HepG2 (cell line): ENCODE data around the gene MRPS5. TPM values are rescaled to one million over a fixed set of nuclear protein-coding genes. Genes with fewer than 3 reads are reported as not detected.
A peak's percentile ranks its signal among the peaks of the same experiment; 100 is the strongest.

Experiments used
- ATAC-seq: fragments of 200-7000 bp; cut with Tn5 transposase; 3 replicates; pipeline ENCODE4 v1.9.1; 2020; ENCODE audit warnings: mild to moderate bottlenecking, moderate library complexity
- BruUV-seq: library from RNA; stranded (reverse); fragments of 400-500 nt; replicated peaks from 2 replicates; lab custom pipeline; 2021; lab: Mats Ljungman, UMichigan
- CTCF ChIA-PET: fragments of 300-600 bp; formaldehyde crosslinking; extraction: SDS; loops from one replicate; lab custom pipeline; 2021; ENCODE audit warnings: low total read pairs, inconsistent platforms, low intra/inter-chr PET ratio; lab: Yijun Ruan, JAX
- POLR2A ChIA-PET: fragments of 350-600 bp; sonication (Branson Sonifier 250); formaldehyde crosslinking; loops from one replicate; lab custom pipeline; 2020; ENCODE audit warnings: antibody characterized with exemption, inconsistent platforms; lab: Yijun Ruan, JAX
- DNase-seq: peaks from one replicate; pipeline ENCODE4 v3.0.0-alpha.2; 2015; ENCODE audit warnings: low spot score
- FAIRE-seq: peaks from 3 replicates; lab custom pipeline; 2011; peaks lifted over from hg19 to GRCh38; lab: Jason Lieb, UNC
- H2AFZ ChIP-seq: one replicate; pipeline ENCODE4 v1.6.1; 2011; ENCODE audit warnings: low read length, inconsistent platforms
- H3K27ac ChIP-seq: fragments of 300-600 bp; 3 replicates; pipeline ENCODE4 v1.8.0; 2011; ENCODE audit warnings: mixed run types, mild to moderate bottlenecking, mixed read lengths, low read length, inconsistent platforms; ENCODE audit not compliant: insufficient read depth; ENCODE audit errors: extremely low read length
- H3K27me3 ChIP-seq, 2 experiments: fragments of 200-600 bp in 1 of 2; 2 replicates in 1 of 2; 3 replicates in 1 of 2; pipeline versions ENCODE4 v1.6.0 to v1.8.0; 2011; ENCODE audit warnings: low read length in 2 of 2, mild to moderate bottlenecking in 2 of 2, moderate library complexity in 2 of 2, inconsistent platforms in 1 of 2; ENCODE audit not compliant: insufficient read depth in 2 of 2, control insufficient read depth in 1 of 2
- H3K36me3 ChIP-seq, 2 experiments: fragments of 200-600 bp in 1 of 2; replicated peaks in 1 of 2; 2 replicates in 1 of 2; 3 replicates in 1 of 2; pipeline versions ENCODE4 v1.5.1 to v1.8.0; 2011; ENCODE audit warnings: low read length in 2 of 2, inconsistent platforms in 1 of 2; ENCODE audit not compliant: insufficient read depth in 2 of 2, control insufficient read depth in 1 of 2
- H3K4me1 ChIP-seq: 2 replicates; pipeline ENCODE4 v1.5.1; 2012; ENCODE audit warnings: low read length, inconsistent platforms; ENCODE audit not compliant: insufficient read depth
- H3K4me2 ChIP-seq: 2 replicates; pipeline ENCODE4 v1.6.0; 2011; ENCODE audit warnings: low read depth, low read length, inconsistent platforms
- H3K4me3 ChIP-seq, 3 experiments: fragments of 200-600 bp in 1 of 3; sonication (generic), shearing (Covaris generic) in 1 of 3; replicated peaks in 1 of 3; 2 replicates each; pipeline ENCODE4 v1.5.1; 2011 to 2016; ENCODE audit warnings: low read length in 3 of 3, inconsistent platforms in 2 of 3, low read depth in 2 of 3, mild to moderate bottlenecking in 2 of 3, control low read depth in 1 of 3, mixed read lengths in 1 of 3; ENCODE audit not compliant: insufficient read depth in 1 of 3
- H3K79me2 ChIP-seq: one replicate; pipeline ENCODE4 v1.6.1; 2011; ENCODE audit warnings: low read length, inconsistent platforms; ENCODE audit not compliant: insufficient read depth
- H3K9ac ChIP-seq: 2 replicates; pipeline ENCODE4 v1.6.0; 2011; ENCODE audit warnings: mild to moderate bottlenecking, low read depth, low read length, inconsistent platforms; ENCODE audit not compliant: insufficient read depth
- H3K9me3 ChIP-seq: 2 replicates; pipeline ENCODE4 v1.5.1; 2012; ENCODE audit warnings: mild to moderate bottlenecking, low read length
- H4K20me1 ChIP-seq: 2 replicates; pipeline ENCODE4 v1.6.0; 2011; ENCODE audit warnings: inconsistent platforms, mild to moderate bottlenecking, low read length, moderate library complexity; ENCODE audit not compliant: insufficient read depth
- AKAP8 ChIP-seq: sonication (generic); formaldehyde crosslinking; IDR thresholded peaks from 2 replicates; pipeline ENCODE4 v1.5.1; 2020; ENCODE audit warnings: mild to moderate bottlenecking, missing genetic modification reagents
- ATF1 ChIP-seq: IDR thresholded peaks from 2 replicates; pipeline ENCODE4 v1.6.1; 2016; ENCODE audit warnings: mild to moderate bottlenecking, control low read depth
- ATF2 ChIP-seq: sonication (generic); formaldehyde crosslinking; IDR thresholded peaks from 2 replicates; pipeline ENCODE4 v1.4.0; 2020; ENCODE audit warnings: missing genetic modification reagents
- CAMTA2 ChIP-seq: sonication (generic); formaldehyde crosslinking; IDR thresholded peaks from 2 replicates; pipeline ENCODE4 v1.4.0; 2020; ENCODE audit warnings: mild to moderate bottlenecking, missing genetic modification reagents, borderline replicate concordance
- DMAP1 ChIP-seq: IDR thresholded peaks from 2 replicates; pipeline ENCODE4 v1.6.1; 2016
- EHMT2 ChIP-seq: fragments of 200-600 bp; sonication (generic); IDR thresholded peaks from 2 replicates; pipeline ENCODE4 v1.7.0; 2017; ENCODE audit warnings: antibody characterized with exemption, low read depth, low read length, borderline replicate concordance
- FOXA1 ChIP-seq, 2 experiments: fragments of 450-650 bp in 1 of 2; sonication (generic) in 1 of 2; formaldehyde crosslinking in 1 of 2; IDR thresholded peaks; 2 replicates each; pipeline versions ENCODE4 v1.4.0 to v1.6.1; 2016 to 2020; ENCODE audit warnings: missing genetic modification reagents in 1 of 2
- HNRNPK ChIP-seq: fragments of 200-400 bp; formaldehyde crosslinking; IDR thresholded peaks from 2 replicates; pipeline ENCODE4 v1.6.1; 2018; ENCODE audit warnings: low read length, low read depth, moderate library complexity, mild to moderate bottlenecking; ENCODE audit not compliant: poor library complexity, severe bottlenecking
- JDP2 ChIP-seq: sonication (generic); formaldehyde crosslinking; IDR thresholded peaks from 2 replicates; pipeline ENCODE4 v1.8.1; 2022; ENCODE audit warnings: missing genetic modification reagents, borderline replicate concordance
- MATR3 ChIP-seq: sonication (generic); formaldehyde crosslinking; IDR thresholded peaks from 2 replicates; pipeline ENCODE4 v1.4.0; 2020; ENCODE audit warnings: missing genetic modification reagents
- NFKB2 ChIP-seq: sonication (generic); formaldehyde crosslinking; IDR thresholded peaks from 2 replicates; pipeline ENCODE4 v1.4.0; 2020; ENCODE audit warnings: missing genetic modification reagents, borderline replicate concordance
- PAX8 ChIP-seq: sonication (generic); formaldehyde crosslinking; IDR thresholded peaks from 2 replicates; pipeline ENCODE4 v1.8.0; 2022; ENCODE audit warnings: mild to moderate bottlenecking, missing genetic modification reagents, borderline replicate concordance
- RFX3 ChIP-seq: IDR thresholded peaks from 2 replicates; pipeline ENCODE4 v1.6.1; 2016; ENCODE audit warnings: missing biosample characterization, missing genetic modification reagents
- SMYD3 ChIP-seq: sonication (generic); formaldehyde crosslinking; IDR thresholded peaks from 2 replicates; pipeline ENCODE4 v1.8.1; 2023; ENCODE audit warnings: mild to moderate bottlenecking, missing genetic modification reagents
- SP4 ChIP-seq: sonication (generic); formaldehyde crosslinking; IDR thresholded peaks from 2 replicates; pipeline ENCODE4 v1.8.1; 2023; ENCODE audit warnings: mild to moderate bottlenecking, missing genetic modification reagents
- ZMYM3 ChIP-seq: sonication (generic); formaldehyde crosslinking; IDR thresholded peaks from 2 replicates; pipeline ENCODE4 v1.5.1; 2020; ENCODE audit warnings: mild to moderate bottlenecking, missing genetic modification reagents
- ZNF296 ChIP-seq: sonication (generic); formaldehyde crosslinking; conservative IDR thresholded peaks from 2 replicates; pipeline ENCODE4 v1.5.0; 2020; ENCODE audit warnings: mild to moderate bottlenecking, missing genetic modification reagents
- ZNF317 ChIP-seq: sonication (generic); formaldehyde crosslinking; IDR thresholded peaks from 2 replicates; pipeline ENCODE4 v1.5.0; 2020; ENCODE audit warnings: mild to moderate bottlenecking, missing genetic modification reagents
- ZNF326 ChIP-seq: sonication (generic); formaldehyde crosslinking; IDR thresholded peaks from 2 replicates; pipeline ENCODE4 v1.4.0; 2020; ENCODE audit warnings: missing genetic modification reagents, borderline replicate concordance
- ZNF331 ChIP-seq: sonication (generic); formaldehyde crosslinking; IDR thresholded peaks from 2 replicates; pipeline ENCODE4 v1.4.0; 2020; ENCODE audit warnings: missing genetic modification reagents
- ZNF670 ChIP-seq: sonication (generic); formaldehyde crosslinking; IDR thresholded peaks from 2 replicates; pipeline ENCODE4 v1.8.0; 2022; ENCODE audit warnings: mild to moderate bottlenecking, missing genetic modification reagents, borderline replicate concordance
- ZNF776 ChIP-seq: sonication (generic); formaldehyde crosslinking; IDR thresholded peaks from 2 replicates; pipeline ENCODE4 v1.4.0; 2020; ENCODE audit warnings: mild to moderate bottlenecking, missing genetic modification reagents
- ZNF782 ChIP-seq: sonication (generic); formaldehyde crosslinking; IDR thresholded peaks from 2 replicates; pipeline ENCODE4 v1.4.0; 2020; ENCODE audit warnings: missing genetic modification reagents, mild to moderate bottlenecking, borderline replicate concordance
- WGBS: methylation state at CpG from one replicate; pipeline ENCODE4 v1.1.6; 2017; ENCODE audit warnings: low lambda C conversion rate; 5-methylcytosine and 5-hydroxymethylcytosine counted together
- in situ Hi-C: cut with HindIII; loops from 2 replicates; pipeline ENCODE4 v1.10.0; 2017; ENCODE audit warnings: low pct_unique_long_range_greater_than_20kb; ENCODE audit not compliant: extremely low pct_ligation_motif_present
- intact Hi-C: fragments of 100-400 bp; cut with micrococcal nuclease; formaldehyde crosslinking; loops from one replicate; pipeline ENCODE4 v1.10.0; 2022; ENCODE audit not compliant: unreplicated experiment
- polyA plus RNA-seq, 8 experiments: library from polyadenylated mRNA; depleted of rRNA in 3 of 8; stranded (reverse) in 7 of 8; unstranded in 1 of 8; fragments of >200 nt; fragmentation: Illumina TruSeq in 4 of 8; extraction: Trizol in 4 of 8; gene quantifications; 2 replicates each; pipeline versions ENCODE4 v1.2.1 to v1.2.3, GENCODE V29; 2011 to 2016; ENCODE audit warnings: low read depth in 4 of 8, missing spikeins in 1 of 8, mixed read lengths in 1 of 8; ENCODE audit not compliant: insufficient read depth in 1 of 8
- total RNA-seq, 5 experiments: library from RNA; depleted of rRNA; stranded (reverse); fragments of >200 nt; fragmentation: Illumina TruSeq; extraction: Trizol; gene quantifications; 2 replicates each; pipeline ENCODE4 v1.2.3, GENCODE V29; 2016; ENCODE audit warnings: low read depth in 1 of 5
- TF ChIP-seq, protein P1 (sequence below): IDR thresholded peaks from 2 replicates; pipeline ENCODE4 v1.6.1; 2016; ENCODE audit warnings: missing compliant biosample characterization, missing genetic modification reagents, borderline replicate concordance
- TF ChIP-seq, protein P2 (sequence below): sonication (generic); formaldehyde crosslinking; IDR thresholded peaks from 2 replicates; pipeline ENCODE4 v1.5.0; 2020; ENCODE audit warnings: missing genetic modification reagents

The MRPS5 gene
- total and polyA plus RNA-seq, 2 of the 13 experiments (the other 11 are each of a cell fraction or from before 2014, with no cell fraction given) = 98.8 to 134 TPM

- ATAC-seq (no peak; the same call in 2 of the 3 replicates), FAIRE-seq (no peak), DNase-seq (no peak)
- peaks cover 4 to 17% of the 10 kb centered on the region in 2 experiments; a peak in 4 of 5 replicates for H3K27me3 ChIP-seq
- peak overlapping the region in 1 of 3 experiments; percentile 59; a peak in 4 of 6 replicates for H3K4me3 ChIP-seq
- H3K27ac ChIP-seq = no peak overlapping the region
- no TSS peak for BruUV-seq
- no peaks in the 10 kb centered on the region for H4K20me1 ChIP-seq
- no peaks in the 10 kb centered on the region for H3K36me3 ChIP-seq
- intact Hi-C loops = no loop called here
- CTCF ChIA-PET = no interaction called here
- no peak overlapping the region for H2AFZ ChIP-seq
- peaks cover 81% of the 10 kb centered on the region for H3K4me1 ChIP-seq
- H3K79me2 ChIP-seq = no peaks in the 10 kb centered on the region
- H3K9ac ChIP-seq = no peak overlapping the region
- no peaks in the 10 kb centered on the region for H3K9me3 ChIP-seq
- peak overlapping the region; percentile 72 for H3K4me2 ChIP-seq
- in situ Hi-C loops = no loop called here
- 8% methylated on average over 1 of the region's 1 CpG for WGBS
- POLR2A ChIA-PET = interaction anchor here (1.4 kb wide), 1 partner anchor 16 kb away, joined by 5 read pairs; no protein-coding TSS in a partner anchor
- TF ChIP-seq ZNF782 (no peak), ZNF296 (CRISPR knock-in tag) (no peak), HNRNPK (no peak), PAX8 (CRISPR knock-in tag) (no peak), MATR3 (CRISPR knock-in tag) (no peak), SP4 (no peak), FOXA1 (IDR thresholded peaks at IDR 0.05) (no peak), FOXA1 (CRISPR knock-in tag; IDR thresholded peaks at IDR 0.05) (no peak), ATF2 (no peak), CAMTA2 (CRISPR knock-in tag) (no peak), EHMT2 (no peak), ZNF776 (CRISPR knock-in tag) (no peak), JDP2 (CRISPR knock-in tag) (no peak), ZNF331 (no peak), ZNF326 (no peak), RFX3 (CRISPR knock-in tag) (no peak), ZNF670 (CRISPR knock-in tag) (no peak), NFKB2 (no peak), DMAP1 (no peak), ZMYM3 (peak; percentile 71; the same call in 1 of the 2 replicates), ZNF317 (CRISPR knock-in tag) (no peak), AKAP8 (CRISPR knock-in tag) (no peak), ATF1 (CRISPR knock-in tag) (no peak), SMYD3 (CRISPR knock-in tag) (no peak)
- TF ChIP-seq, protein P1, sequence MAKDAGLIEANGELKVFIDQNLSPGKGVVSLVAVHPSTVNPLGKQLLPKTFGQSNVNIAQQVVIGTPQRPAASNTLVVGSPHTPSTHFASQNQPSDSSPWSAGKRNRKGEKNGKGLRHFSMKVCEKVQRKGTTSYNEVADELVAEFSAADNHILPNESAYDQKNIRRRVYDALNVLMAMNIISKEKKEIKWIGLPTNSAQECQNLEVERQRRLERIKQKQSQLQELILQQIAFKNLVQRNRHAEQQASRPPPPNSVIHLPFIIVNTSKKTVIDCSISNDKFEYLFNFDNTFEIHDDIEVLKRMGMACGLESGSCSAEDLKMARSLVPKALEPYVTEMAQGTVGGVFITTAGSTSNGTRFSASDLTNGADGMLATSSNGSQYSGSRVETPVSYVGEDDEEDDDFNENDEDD (CRISPR knock-in tag) = no peak
- TF ChIP-seq, protein P2, sequence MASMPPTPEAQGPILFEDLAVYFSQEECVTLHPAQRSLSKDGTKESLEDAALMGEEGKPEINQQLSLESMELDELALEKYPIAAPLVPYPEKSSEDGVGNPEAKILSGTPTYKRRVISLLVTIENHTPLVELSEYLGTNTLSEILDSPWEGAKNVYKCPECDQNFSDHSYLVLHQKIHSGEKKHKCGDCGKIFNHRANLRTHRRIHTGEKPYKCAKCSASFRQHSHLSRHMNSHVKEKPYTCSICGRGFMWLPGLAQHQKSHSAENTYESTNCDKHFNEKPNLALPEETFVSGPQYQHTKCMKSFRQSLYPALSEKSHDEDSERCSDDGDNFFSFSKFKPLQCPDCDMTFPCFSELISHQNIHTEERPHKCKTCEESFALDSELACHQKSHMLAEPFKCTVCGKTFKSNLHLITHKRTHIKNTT (CRISPR knock-in tag) = no peak
Measured at GRCh38 chr2:95061119-95061512, 60.5 kb downstream of the MRPS5 start.
